GM12892 (cell line): ENCODE results near the gene LYSMD3.

Experiments
- POLR2A ChIP-seq: IDR thresholded peaks from 2 replicates; pipeline ENCODE4 v1.6.1; 2011; ENCODE audit warnings: low read depth, low read length, control low read depth
- POLR2AphosphoS5 ChIP-seq: IDR thresholded peaks from 2 replicates; pipeline ENCODE4 v1.6.1; 2011; ENCODE audit warnings: low read depth, low read length, control low read depth
- TAF1 ChIP-seq: IDR thresholded peaks from 2 replicates; pipeline ENCODE4 v1.6.1; 2011; ENCODE audit warnings: low read depth, mild to moderate bottlenecking, control low read depth, low read length, borderline replicate concordance

DNA sequence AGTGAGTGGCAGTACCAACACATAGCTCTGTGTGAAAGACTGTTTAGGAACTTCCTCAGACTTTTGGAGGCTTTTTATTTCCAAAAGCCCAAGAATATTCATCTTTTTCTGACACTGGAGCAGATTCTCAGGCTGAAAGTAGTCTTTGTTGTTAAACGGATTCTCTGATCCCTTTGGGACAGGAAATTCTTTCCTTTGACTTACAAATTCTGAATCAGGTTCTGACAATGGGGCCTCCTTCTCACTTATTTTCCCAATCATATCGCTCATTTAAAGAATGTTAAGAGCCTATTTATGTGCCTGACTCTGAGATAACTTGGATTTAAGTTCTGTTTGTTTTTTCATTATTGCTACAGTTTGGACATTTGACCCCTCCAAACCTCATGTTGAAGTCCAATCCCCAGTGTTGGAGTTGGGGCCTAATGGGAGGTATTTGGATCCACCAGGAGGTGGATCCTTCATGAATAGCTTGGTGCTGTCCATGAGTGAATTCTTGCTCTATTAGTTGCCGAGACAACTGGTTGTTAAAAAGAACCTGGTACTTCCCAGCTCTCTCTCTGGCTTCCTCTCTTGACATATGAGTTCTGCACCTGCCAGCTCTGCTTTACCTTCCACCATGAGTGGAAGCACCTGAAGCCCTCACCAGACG lies 25.1 kb upstream of the LYSMD3 start:
- TF ChIP-seq POLR2AphosphoS5 (no peak), POLR2A (no peak), TAF1 (no peak)
